HEK293 (cell line): Measurements from ENCODE around the gene HGFAC.

Experiments used
- ZNF121 ChIP-seq: fragments of 450-650 bp; formaldehyde crosslinking; IDR thresholded peaks from 2 replicates; pipeline ENCODE4 v1.5.1; 2016; ENCODE audit warnings: missing biosample characterization, missing genetic modification characterization
- TF ChIP-seq, protein P1 (sequence below): fragments of 450-650 bp; formaldehyde crosslinking; IDR thresholded peaks from 2 replicates; pipeline ENCODE4 v1.5.1; 2016; ENCODE audit warnings: missing biosample characterization, missing genetic modification characterization

DNA sequence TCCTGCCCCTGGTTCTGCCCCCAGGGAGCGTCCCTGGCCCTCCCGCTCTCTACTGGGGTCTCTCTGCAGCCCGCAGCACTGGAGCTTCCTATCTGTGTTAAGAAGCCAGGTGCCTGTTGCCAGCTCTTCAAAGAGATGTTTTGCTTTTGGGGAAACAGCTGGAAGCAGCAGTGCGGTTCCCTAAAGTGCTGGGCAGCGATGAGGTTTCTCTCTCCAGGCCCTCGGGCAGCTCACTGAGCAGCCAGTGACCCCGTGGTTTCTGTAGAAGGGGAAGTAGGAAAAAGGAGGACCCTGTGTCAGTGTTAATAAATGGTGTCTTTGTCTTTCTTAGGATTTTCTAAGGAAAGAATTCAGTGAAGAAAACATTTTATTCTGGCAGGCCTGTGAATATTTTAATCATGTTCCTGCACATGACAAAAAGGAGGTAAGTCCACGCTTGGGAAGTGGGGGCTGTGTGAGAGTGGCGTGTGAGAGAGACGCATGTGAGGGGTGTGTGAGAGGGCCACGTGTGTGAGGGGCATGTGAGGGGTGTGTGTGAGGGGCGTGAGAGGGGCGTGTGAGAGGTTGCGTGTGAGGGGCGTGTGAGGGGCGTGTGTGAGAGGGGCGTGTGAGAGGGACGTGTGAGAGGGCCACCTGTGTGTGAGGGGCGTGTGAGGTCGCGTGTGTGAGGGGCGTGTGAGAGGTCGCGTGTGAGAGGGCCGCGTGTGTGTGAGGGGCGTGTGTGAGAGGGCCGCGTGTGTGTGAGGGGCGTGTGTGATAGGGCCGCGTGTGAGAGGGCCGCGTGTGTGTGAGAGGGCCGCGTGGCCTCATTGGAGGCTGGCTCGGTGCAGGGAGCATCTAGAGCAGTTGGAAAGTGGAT lies 27.1 kb upstream of the HGFAC start:
- TF ChIP-seq, protein P1, sequence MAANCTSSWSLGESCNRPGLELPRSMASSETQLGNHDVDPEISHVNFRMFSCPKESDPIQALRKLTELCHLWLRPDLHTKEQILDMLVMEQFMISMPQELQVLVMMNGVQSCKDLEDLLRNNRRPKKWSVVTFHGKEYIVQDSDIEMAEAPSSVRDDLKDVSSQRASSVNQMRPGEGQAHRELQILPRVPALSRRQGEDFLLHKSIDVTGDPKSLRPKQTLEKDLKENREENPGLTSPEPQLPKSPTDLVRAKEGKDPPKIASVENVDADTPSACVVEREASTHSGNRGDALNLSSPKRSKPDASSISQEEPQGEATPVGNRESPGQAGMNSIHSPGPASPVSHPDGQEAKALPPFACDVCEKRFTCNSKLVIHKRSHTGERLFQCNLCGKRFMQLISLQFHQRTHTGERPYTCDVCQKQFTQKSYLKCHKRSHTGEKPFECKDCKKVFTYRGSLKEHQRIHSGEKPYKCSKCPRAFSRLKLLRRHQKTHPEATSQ: no peak
- TF ChIP-seq ZNF121 (tag by site-specific recombination): no peak
